ENCODE data around the gene MAP2K3.

The MAP2K3 gene

GRCh38 chr17:21352221-21352980 is 67.9 kb downstream of the MAP2K3 start:
- Histone ChIP-seq H3K4me3 (no peak overlapping the region), H3K9ac (ENCODE audit: insufficient read length) (no peak overlapping the region), H3K9me3 (ENCODE audit: low read depth, low read length) (no peaks in the 10 kb centered on the region), H3K27ac (no peak overlapping the region), H3K36me3 (ENCODE audit: insufficient read depth, low read length) (no peaks in the 10 kb centered on the region)
- no peak for DNase-seq (ENCODE audit: low read depth, low spot score)
- TF ChIP-seq POLR2AphosphoS5 (IDR thresholded peaks at IDR 0.05; ENCODE audit: borderline replicate concordance, low read depth, low read length) = no peak
- no peak for TF ChIP-seq EZH2 (IDR thresholded peaks at IDR 0.05)
- no peak for TF ChIP-seq FOXP2 (optimal IDR thresholded peaks at IDR 0.05; ENCODE audit: control extremely low read depth, extremely low read length, insufficient read depth)

- Histone ChIP-seq H3K36me3 (ENCODE audit: insufficient read depth, low read length) (no peaks in the 10 kb centered on the region), H3K9ac (ENCODE audit: insufficient read length) (no peak overlapping the region), H3K27ac (no peak overlapping the region)
These were observed 68.4 kb downstream of the MAP2K3 start for GRCh38 chr17:21352981-21353265.

GRCh38 chr17:21353326-21354010 is 69.0 kb downstream of the MAP2K3 start:
- Histone ChIP-seq H3K36me3 (ENCODE audit: insufficient read depth, low read length) (no peaks in the 10 kb centered on the region), H3K9ac (ENCODE audit: insufficient read length) (no peak overlapping the region), H3K4me3 (no peak overlapping the region), H3K27ac (no peak overlapping the region), H3K9me3 (ENCODE audit: low read depth, low read length) (no peaks in the 10 kb centered on the region)
- no peak for DNase-seq (ENCODE audit: low read depth, low spot score)
- TF ChIP-seq FOXP2 (optimal IDR thresholded peaks at IDR 0.05; ENCODE audit: control extremely low read depth, extremely low read length, insufficient read depth) (no peak), POLR2AphosphoS5 (IDR thresholded peaks at IDR 0.05; ENCODE audit: borderline replicate concordance, low read depth, low read length) (no peak), EZH2 (IDR thresholded peaks at IDR 0.05) (no peak)

More at GRCh38 chr17:21352981-21353265, 68.4 kb downstream of the MAP2K3 start:
- Histone ChIP-seq H3K4me3 (no peak overlapping the region), H3K9me3 (ENCODE audit: low read depth, low read length) (no peaks in the 10 kb centered on the region)
- DNase-seq (ENCODE audit: low read depth, low spot score) = no peak
- TF ChIP-seq POLR2AphosphoS5 (IDR thresholded peaks at IDR 0.05; ENCODE audit: borderline replicate concordance, low read depth, low read length) (no peak), EZH2 (IDR thresholded peaks at IDR 0.05) (no peak), FOXP2 (optimal IDR thresholded peaks at IDR 0.05; ENCODE audit: control extremely low read depth, extremely low read length, insufficient read depth) (no peak)

- no peak for TF ChIP-seq POLR2AphosphoS5 (IDR thresholded peaks at IDR 0.05; ENCODE audit: borderline replicate concordance, low read depth, low read length)
- TF ChIP-seq FOXP2 (optimal IDR thresholded peaks at IDR 0.05; ENCODE audit: control extremely low read depth, extremely low read length, insufficient read depth) = no peak
- no peak for TF ChIP-seq EZH2 (IDR thresholded peaks at IDR 0.05)
- Histone ChIP-seq H3K9me3 (ENCODE audit: low read depth, low read length) (no peaks in the 10 kb centered on the region), H3K27ac (no peak overlapping the region), H3K36me3 (ENCODE audit: insufficient read depth, low read length) (no peaks in the 10 kb centered on the region), H3K4me3 (no peak overlapping the region), H3K9ac (ENCODE audit: insufficient read length) (no peak overlapping the region)
- DNase-seq (ENCODE audit: low read depth, low spot score) = no peak
These were observed 70.4 kb downstream of the MAP2K3 start for GRCh38 chr17:21354796-21355385.

GRCh38 chr17:21355586-21355985 is 71.1 kb downstream of the MAP2K3 start:
- no peak overlapping the region for H3K4me3 ChIP-seq
- H3K36me3 ChIP-seq (ENCODE audit: insufficient read depth, low read length) = no peaks in the 10 kb centered on the region
- TF ChIP-seq POLR2AphosphoS5 (IDR thresholded peaks at IDR 0.05; ENCODE audit: borderline replicate concordance, low read depth, low read length) (no peak), EZH2 (IDR thresholded peaks at IDR 0.05) (no peak), FOXP2 (optimal IDR thresholded peaks at IDR 0.05; ENCODE audit: control extremely low read depth, extremely low read length, insufficient read depth) (no peak)
- no peak overlapping the region for H3K27ac ChIP-seq
- no peaks in the 10 kb centered on the region for H3K9me3 ChIP-seq (ENCODE audit: low read depth, low read length)
- no peak overlapping the region for H3K9ac ChIP-seq (ENCODE audit: insufficient read length)
- DNase-seq (ENCODE audit: low read depth, low spot score) = no peak

- no peak overlapping the region for H3K9ac ChIP-seq (ENCODE audit: insufficient read length)
- no peak overlapping the region for H3K27ac ChIP-seq
- no peak for TF ChIP-seq EZH2 (IDR thresholded peaks at IDR 0.05)
- TF ChIP-seq FOXP2 (optimal IDR thresholded peaks at IDR 0.05; ENCODE audit: control extremely low read depth, extremely low read length, insufficient read depth) = no peak
- TF ChIP-seq POLR2AphosphoS5 (IDR thresholded peaks at IDR 0.05; ENCODE audit: borderline replicate concordance, low read depth, low read length) = no peak
- H3K36me3 ChIP-seq (ENCODE audit: insufficient read depth, low read length) = no peaks in the 10 kb centered on the region
- no peaks in the 10 kb centered on the region for H3K9me3 ChIP-seq (ENCODE audit: low read depth, low read length)
- DNase-seq (ENCODE audit: low read depth, low spot score) = no peak
- no peak overlapping the region for H3K4me3 ChIP-seq
These were observed 72.1 kb downstream of the MAP2K3 start for GRCh38 chr17:21356537-21357127.

- DNase-seq (ENCODE audit: low read depth, low spot score) = no peak
- Histone ChIP-seq H3K9ac (ENCODE audit: insufficient read length) (no peak overlapping the region), H3K27ac (no peak overlapping the region), H3K36me3 (ENCODE audit: insufficient read depth, low read length) (no peaks in the 10 kb centered on the region), H3K9me3 (ENCODE audit: low read depth, low read length) (no peaks in the 10 kb centered on the region), H3K4me3 (no peak overlapping the region)
- TF ChIP-seq EZH2 (IDR thresholded peaks at IDR 0.05) (no peak), FOXP2 (optimal IDR thresholded peaks at IDR 0.05; ENCODE audit: control extremely low read depth, extremely low read length, insufficient read depth) (no peak), POLR2AphosphoS5 (IDR thresholded peaks at IDR 0.05; ENCODE audit: borderline replicate concordance, low read depth, low read length) (no peak)
These were observed 72.8 kb downstream of the MAP2K3 start for GRCh38 chr17:21357281-21357680.
